Measurements from ENCODE around the gene FADS6.

Gene FADS6

GRCh38 chr17:74853669-74854068, 39.8 kb downstream of the FADS6 start:
- no peak for ATAC-seq
- no peak for TF ChIP-seq RARB (CRISPR knock-in tag; IDR thresholded peaks at IDR 0.05)
- TF ChIP-seq BACH2 (CRISPR knock-in tag; IDR thresholded peaks at IDR 0.05; ENCODE audit: borderline replicate concordance): no peak
- no peak for TF ChIP-seq ZFP30 (CRISPR knock-in tag; IDR thresholded peaks at IDR 0.05)
- no peak for TF ChIP-seq ISL1 (CRISPR knock-in tag; IDR thresholded peaks at IDR 0.05)
- no peak for TF ChIP-seq CSDC2 (CRISPR knock-in tag; IDR thresholded peaks at IDR 0.05)
- TF ChIP-seq ZC3H10 (CRISPR knock-in tag; IDR thresholded peaks at IDR 0.05): no peak

- no peak for ATAC-seq
- TF ChIP-seq ZNF565 (CRISPR knock-in tag; conservative IDR thresholded peaks at IDR 0.05; ENCODE audit: low read depth) (no peak), PATZ1 (CRISPR knock-in tag; IDR thresholded peaks at IDR 0.05; ENCODE audit: borderline replicate concordance) (no peak), TCF4 (CRISPR knock-in tag; IDR thresholded peaks at IDR 0.05; ENCODE audit: borderline replicate concordance) (no peak), ARNTL (CRISPR knock-in tag; IDR thresholded peaks at IDR 0.05; ENCODE audit: borderline replicate concordance, low read depth) (no peak), ISL1 (CRISPR knock-in tag; IDR thresholded peaks at IDR 0.05) (no peak), ZFP3 (CRISPR knock-in tag; IDR thresholded peaks at IDR 0.05) (no peak), CREB5 (CRISPR knock-in tag; IDR thresholded peaks at IDR 0.05; ENCODE audit: low read depth) (no peak), SNAI2 (CRISPR knock-in tag; IDR thresholded peaks at IDR 0.05) (no peak), TOX (CRISPR knock-in tag; IDR thresholded peaks at IDR 0.05; ENCODE audit: borderline replicate concordance) (no peak), ZFP30 (CRISPR knock-in tag; IDR thresholded peaks at IDR 0.05) (no peak), BACH2 (CRISPR knock-in tag; IDR thresholded peaks at IDR 0.05; ENCODE audit: borderline replicate concordance) (no peak)
These were observed 40.4 kb downstream of the FADS6 start for GRCh38 chr17:74853048-74853397.

GRCh38 chr17:74852237-74853047, 41.0 kb downstream of the FADS6 start:
- no peak; the same call in 2 of the 3 replicates for ATAC-seq
- no peak for TF ChIP-seq PPARA (CRISPR knock-in tag; IDR thresholded peaks at IDR 0.05; ENCODE audit: borderline replicate concordance)
- no peak for TF ChIP-seq CREB5 (CRISPR knock-in tag; IDR thresholded peaks at IDR 0.05; ENCODE audit: low read depth)
- TF ChIP-seq ZNF565 (CRISPR knock-in tag; conservative IDR thresholded peaks at IDR 0.05; ENCODE audit: low read depth): no peak
- TF ChIP-seq TOX (CRISPR knock-in tag; IDR thresholded peaks at IDR 0.05; ENCODE audit: borderline replicate concordance): no peak

- ATAC-seq: no peak
- TF ChIP-seq CSDC2 (CRISPR knock-in tag; IDR thresholded peaks at IDR 0.05) (no peak), ESRRG (CRISPR knock-in tag; IDR thresholded peaks at IDR 0.05) (no peak)
These were observed 41.7 kb downstream of the FADS6 start for GRCh38 chr17:74851612-74852236.

- TF ChIP-seq ISL1 (CRISPR knock-in tag; IDR thresholded peaks at IDR 0.05) (no peak), ZFP3 (CRISPR knock-in tag; IDR thresholded peaks at IDR 0.05) (peak; percentile 93), ZNF8 (CRISPR knock-in tag; IDR thresholded peaks at IDR 0.05) (no peak)
- no peak; the same call in 2 of the 3 replicates for ATAC-seq
These were observed 42.5 kb downstream of the FADS6 start for GRCh38 chr17:74850914-74851313.

- no peak for TF ChIP-seq PATZ1 (CRISPR knock-in tag; IDR thresholded peaks at IDR 0.05; ENCODE audit: borderline replicate concordance)
These were observed 43.1 kb downstream of the FADS6 start for GRCh38 chr17:74850310-74850709.

More at GRCh38 chr17:74850310-74850709, 43.1 kb downstream of the FADS6 start:
- no peak for ATAC-seq

Measured in SK-N-SH treated with all-trans-retinoic acid at 6 μM for 48 hours (cell line).